Fibroblast of lung (primary cell): ENCODE results near the gene SCYL1. TPM values are rescaled to one million over a fixed set of nuclear protein-coding genes. Genes with fewer than 3 reads are reported as not detected.

ENCODE experiments used
- DNase-seq, 2 donors: peaks; one replicate each; pipeline versions ENCODE4 v3.0.0 to v3.0.0-alpha.2; 2010; ENCODE audit warnings: low read depth in 2 of 2
- H2AFZ ChIP-seq: 2 replicates; pipeline ENCODE4 v1.5.1; 2012; ENCODE audit warnings: low read length, control low read depth, inconsistent platforms
- H3K27ac ChIP-seq: 2 replicates; pipeline ENCODE4 v1.5.1; 2011; ENCODE audit warnings: low read length, control low read depth; ENCODE audit not compliant: insufficient read depth
- H3K27me3 ChIP-seq: 2 replicates; pipeline ENCODE4 v1.5.1; 2011; ENCODE audit warnings: mild to moderate bottlenecking, low read length; ENCODE audit not compliant: control insufficient read depth, insufficient read depth
- H3K36me3 ChIP-seq: 2 replicates; pipeline ENCODE4 v1.5.1; 2011; ENCODE audit warnings: low read length; ENCODE audit not compliant: control insufficient read depth, insufficient read depth
- H3K4me1 ChIP-seq: 2 replicates; pipeline ENCODE4 v1.5.1; 2011; ENCODE audit warnings: low read length; ENCODE audit not compliant: control insufficient read depth, insufficient read depth; ENCODE audit errors: extremely low read depth
- H3K4me2 ChIP-seq: 2 replicates; pipeline ENCODE4 v1.5.1; 2011; ENCODE audit warnings: low read length, control low read depth; ENCODE audit not compliant: insufficient read depth; ENCODE audit errors: extremely low read depth
- H3K4me3 ChIP-seq, 4 experiments: fragments of 200-600 bp in 1 of 4; sonication (generic) in 1 of 4; replicated peaks in 1 of 4; 2 replicates each; pipeline ENCODE4 v1.5.1; 2011 to 2016; ENCODE audit warnings: low read length in 4 of 4, low read depth in 3 of 4, mild to moderate bottlenecking in 3 of 4, control low read depth in 2 of 4, inconsistent platforms in 1 of 4, mixed read lengths in 1 of 4; ENCODE audit not compliant: insufficient read depth in 1 of 4; ENCODE audit errors: control extremely low read depth in 1 of 4
- H3K79me2 ChIP-seq: 2 replicates; pipeline ENCODE4 v1.5.1; 2012; ENCODE audit warnings: mild to moderate bottlenecking, low read length, inconsistent platforms; ENCODE audit not compliant: control insufficient read depth, insufficient read depth
- H3K9ac ChIP-seq: 2 replicates; pipeline ENCODE4 v1.5.1; 2011; ENCODE audit warnings: mild to moderate bottlenecking, low read length, control low read depth; ENCODE audit not compliant: insufficient read depth
- H3K9me3 ChIP-seq: 2 replicates; pipeline ENCODE4 v1.5.1; 2012; ENCODE audit warnings: low read depth, low read length; ENCODE audit not compliant: control insufficient read depth, insufficient read depth
- H4K20me1 ChIP-seq: 2 replicates; pipeline ENCODE4 v1.5.1; 2011; ENCODE audit warnings: low read length; ENCODE audit not compliant: control insufficient read depth, insufficient read depth; ENCODE audit errors: extremely low read depth
- CTCF ChIP-seq, 2 donors: IDR thresholded peaks in 1 of 2; conservative IDR thresholded peaks in 1 of 2; 1 replicate in 1 of 2; 2 replicates in 1 of 2; pipeline ENCODE4 v1.5.1; 2011 to 2012; ENCODE audit warnings: low read length in 2 of 2, control low read depth in 1 of 2, inconsistent platforms in 1 of 2, low read depth in 1 of 2, mild to moderate bottlenecking in 1 of 2
- EZH2 ChIP-seq: IDR thresholded peaks from 2 replicates; pipeline ENCODE4 v1.5.1; 2012; ENCODE audit warnings: low read length, control low read depth, mild to moderate bottlenecking; ENCODE audit errors: missing control alignments
- polyA plus RNA-seq, 2 donors: library from polyadenylated mRNA; depleted of rRNA in 1 of 2; stranded (reverse) in 1 of 2; unstranded in 1 of 2; fragments of >200 nt; gene quantifications; 2 replicates each; pipeline ENCODE4 v1.2.1, GENCODE V29; 2011 to 2012; ENCODE audit warnings: missing spikeins in 1 of 2
- total RNA-seq: library from RNA; depleted of rRNA; stranded (reverse); fragments of >200 nt; gene quantifications from 2 replicates; pipeline ENCODE4 v1.2.1, GENCODE V29; 2014

The SCYL1 gene
- total and polyA plus RNA-seq, 2 donors (not counting 1 experiment from before 2014, with no cell fraction given), result 58.2 to 84.6 TPM

GRCh38 chr11:65547446-65548125, 22.7 kb downstream of the SCYL1 start:
- Histone ChIP-seq H3K9ac (no peak overlapping the region), H3K36me3 (peaks cover 23% of the 10 kb centered on the region), H3K27ac (no peak overlapping the region), H4K20me1 (no peaks in the 10 kb centered on the region), H2AFZ (no peak overlapping the region), H3K4me1 (no peaks in the 10 kb centered on the region), H3K4me3 (no peak overlapping the region), H3K9me3 (no peaks in the 10 kb centered on the region), H3K4me2 (no peak overlapping the region), H3K79me2 (no peaks in the 10 kb centered on the region), H3K27me3 (no peaks in the 10 kb centered on the region)
- no peak for DNase-seq
- no peak for TF ChIP-seq EZH2
- no peak for TF ChIP-seq CTCF (conservative IDR thresholded peaks at IDR 0.05 in 1 of 2, IDR thresholded peaks at IDR 0.05 in 1 of 2; ENCODE audit: low read depth in 1 of 2, low read length in 2 of 2)

GRCh38 chr11:65548395-65548794, 23.5 kb downstream of the SCYL1 start:
- Histone ChIP-seq H3K27ac (no peak overlapping the region), H3K9ac (no peak overlapping the region), H3K27me3 (no peaks in the 10 kb centered on the region), H3K36me3 (peaks cover 23% of the 10 kb centered on the region), H2AFZ (no peak overlapping the region), H3K79me2 (no peaks in the 10 kb centered on the region), H4K20me1 (no peaks in the 10 kb centered on the region), H3K9me3 (no peaks in the 10 kb centered on the region), H3K4me2 (no peak overlapping the region), H3K4me3 (no peak overlapping the region), H3K4me1 (no peaks in the 10 kb centered on the region)
- no peak for DNase-seq
- TF ChIP-seq CTCF (conservative IDR thresholded peaks at IDR 0.05 in 1 of 2, IDR thresholded peaks at IDR 0.05 in 1 of 2; ENCODE audit: low read depth in 1 of 2, low read length in 2 of 2), result no peak
- TF ChIP-seq EZH2, result no peak

- Histone ChIP-seq H3K79me2 (no peaks in the 10 kb centered on the region), H3K36me3 (peaks cover 23% of the 10 kb centered on the region), H3K4me1 (no peaks in the 10 kb centered on the region), H4K20me1 (no peaks in the 10 kb centered on the region), H3K27ac (no peak overlapping the region), H2AFZ (no peak overlapping the region), H3K27me3 (no peaks in the 10 kb centered on the region), H3K9me3 (no peaks in the 10 kb centered on the region), H3K4me3 (no peak overlapping the region), H3K9ac (no peak overlapping the region), H3K4me2 (no peak overlapping the region)
- TF ChIP-seq EZH2 (no peak), CTCF (conservative IDR thresholded peaks at IDR 0.05 in 1 of 2, IDR thresholded peaks at IDR 0.05 in 1 of 2; ENCODE audit: low read depth in 1 of 2, low read length in 2 of 2) (no peak)
- no peak for DNase-seq
These were observed 24.2 kb downstream of the SCYL1 start for GRCh38 chr11:65549096-65549495.
